ENCODE data around the gene HSPG2. TPM values are rescaled to one million over a fixed set of nuclear protein-coding genes. Genes with fewer than 3 reads are reported as not detected.
"Not testable (repeated sequence)": the region's sequence is repeated elsewhere in the genome, so short reads cannot be mapped to it uniquely, and the experiment has no call there.

Gene HSPG2
- polyA plus RNA-seq, 1 donor = 350 TPM

DNA sequence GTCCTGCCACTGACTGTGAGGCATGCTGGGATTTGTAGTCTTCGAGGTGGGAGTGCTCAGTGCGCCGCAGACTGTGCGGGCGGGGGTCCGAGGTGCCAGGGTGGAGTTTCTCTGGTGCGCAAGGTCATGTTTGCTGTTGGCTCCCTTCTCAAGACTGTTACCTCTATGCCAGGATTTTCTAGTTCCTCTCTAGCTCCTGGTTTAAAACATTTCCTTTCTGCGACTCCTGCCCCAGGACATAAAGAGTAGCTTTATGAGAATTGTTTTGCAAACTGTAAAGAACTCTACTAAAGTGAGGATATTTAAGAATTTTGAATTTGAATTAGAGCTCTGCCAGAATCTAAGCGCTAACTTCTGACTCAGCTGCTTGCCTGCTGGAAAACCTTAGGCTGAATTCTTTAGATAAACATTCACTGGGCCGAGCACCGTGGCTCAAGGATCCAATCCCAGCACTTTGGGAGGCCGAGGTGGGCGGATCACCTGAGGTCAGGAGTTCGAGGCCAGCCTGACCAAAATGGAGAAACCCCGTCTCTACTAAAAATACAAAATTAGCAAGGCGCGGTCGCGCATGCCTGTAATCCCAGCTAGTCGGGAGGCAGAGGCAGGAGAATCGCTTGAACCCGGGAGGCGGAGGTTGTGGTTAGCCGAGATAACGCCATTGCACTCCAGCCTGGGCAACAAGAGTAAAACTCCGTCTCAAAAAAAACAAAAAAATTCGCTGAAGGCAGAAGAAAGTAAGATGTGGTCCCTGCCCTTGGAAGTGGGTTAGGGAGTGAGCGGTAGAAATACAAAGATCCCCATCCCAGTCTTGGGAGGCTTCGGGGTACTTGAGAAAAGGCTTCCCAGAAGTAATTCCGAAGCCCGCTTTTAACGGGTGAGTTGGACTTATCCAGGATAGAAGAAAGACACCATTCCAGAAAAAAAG, 153.2 kb downstream of the HSPG2 start:
- no peak for DNase-seq

DNA sequence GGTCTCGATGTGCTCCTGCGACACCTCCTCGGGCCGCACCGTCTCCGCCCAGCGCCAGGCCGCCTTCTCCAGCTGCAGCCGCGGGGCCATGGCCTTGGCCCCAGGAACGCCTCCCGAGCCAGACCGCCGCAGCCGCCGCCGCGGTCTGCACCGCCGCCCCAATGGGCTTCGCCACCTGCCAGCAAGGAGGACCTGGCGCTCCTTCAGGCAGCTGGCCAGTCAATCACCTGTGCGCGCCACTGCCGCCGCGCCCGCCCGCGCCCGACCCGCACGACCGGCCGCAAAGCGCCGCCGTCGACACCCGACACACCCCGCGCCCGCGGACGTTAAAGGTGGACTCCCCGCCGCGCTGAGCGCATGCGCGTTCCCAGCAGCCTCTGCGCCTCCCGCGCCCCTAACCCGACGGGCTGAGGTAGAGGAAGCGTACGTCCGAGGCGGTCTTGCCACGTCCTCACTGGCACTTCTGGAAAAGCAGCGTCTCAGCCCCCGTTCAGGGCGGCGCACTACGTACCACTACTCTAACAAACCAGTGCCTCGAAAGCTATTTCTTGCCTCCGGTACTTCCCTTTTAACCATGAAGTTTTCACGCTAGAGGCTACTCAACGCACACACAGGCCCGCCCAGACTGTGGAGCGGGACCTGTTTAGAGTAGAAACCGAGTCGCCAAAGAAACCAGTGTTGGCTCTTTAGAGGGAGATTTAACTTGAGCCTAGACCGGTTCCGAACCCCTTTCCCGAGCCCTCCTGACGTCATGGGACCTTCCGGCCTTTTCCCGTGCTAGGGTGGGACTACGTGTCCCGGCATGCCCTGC, 154.0 kb downstream of the HSPG2 start, which contains the start of gene USP48:
TSS of gene USP48 (minus strand) at position 282 of the 811 bp plus-strand sequence. CDS start at position 90, 192 bp downstream.
- DNase-seq = peak; percentile 99

DNA sequence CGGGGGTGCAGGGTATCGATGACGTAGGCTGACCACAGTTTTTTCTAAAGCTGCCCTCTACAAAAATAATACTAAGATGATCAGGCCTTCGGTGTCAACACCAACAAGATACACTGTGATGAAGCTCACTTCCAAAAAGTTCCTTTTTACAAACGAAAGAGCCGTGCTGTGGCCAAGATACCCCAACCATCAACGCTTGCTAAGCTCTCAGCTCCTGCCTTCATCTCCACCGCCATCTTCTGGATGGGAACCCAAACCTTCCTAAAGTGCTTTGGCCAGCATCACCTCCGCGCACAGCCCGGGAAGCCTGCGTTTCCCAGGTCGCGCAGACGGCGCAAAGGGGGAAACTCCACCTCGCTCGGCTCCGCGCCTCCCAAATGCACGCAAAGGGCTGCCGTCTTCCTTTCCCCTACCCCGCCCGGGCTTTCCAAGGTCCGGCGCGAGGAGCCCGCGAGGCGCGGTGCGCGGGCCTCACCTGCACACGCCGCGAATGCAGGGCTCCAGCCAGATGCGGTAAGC, 154.7 kb downstream of the HSPG2 start:
- peak; percentile 68 for DNase-seq

DNA sequence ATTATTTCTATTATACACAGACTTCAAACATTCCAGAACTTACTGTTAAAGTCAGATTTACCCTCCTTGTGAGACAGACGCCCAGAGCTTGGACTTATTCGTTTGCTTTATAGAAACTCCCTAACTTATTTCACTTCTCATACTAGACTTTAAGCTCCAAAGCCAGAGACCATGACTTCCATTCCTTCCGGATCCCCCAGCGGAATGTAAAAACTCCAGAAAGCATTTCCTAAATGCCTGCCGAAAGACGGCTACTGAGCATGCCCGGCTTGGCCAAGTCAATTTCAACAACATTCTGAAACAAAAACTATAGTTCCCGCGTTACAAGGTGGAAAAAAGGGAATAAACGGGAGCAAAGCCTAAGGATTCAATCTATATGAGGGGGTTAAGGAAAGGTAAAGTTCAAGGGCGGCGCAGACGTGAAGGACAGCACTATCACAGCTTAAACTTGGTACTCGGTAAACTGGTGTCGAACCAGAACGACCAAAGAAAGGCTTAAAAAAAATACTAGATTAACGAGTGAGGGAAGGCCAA, 155.2 kb downstream of the HSPG2 start:
- peak; percentile 16 for DNase-seq

DNA sequence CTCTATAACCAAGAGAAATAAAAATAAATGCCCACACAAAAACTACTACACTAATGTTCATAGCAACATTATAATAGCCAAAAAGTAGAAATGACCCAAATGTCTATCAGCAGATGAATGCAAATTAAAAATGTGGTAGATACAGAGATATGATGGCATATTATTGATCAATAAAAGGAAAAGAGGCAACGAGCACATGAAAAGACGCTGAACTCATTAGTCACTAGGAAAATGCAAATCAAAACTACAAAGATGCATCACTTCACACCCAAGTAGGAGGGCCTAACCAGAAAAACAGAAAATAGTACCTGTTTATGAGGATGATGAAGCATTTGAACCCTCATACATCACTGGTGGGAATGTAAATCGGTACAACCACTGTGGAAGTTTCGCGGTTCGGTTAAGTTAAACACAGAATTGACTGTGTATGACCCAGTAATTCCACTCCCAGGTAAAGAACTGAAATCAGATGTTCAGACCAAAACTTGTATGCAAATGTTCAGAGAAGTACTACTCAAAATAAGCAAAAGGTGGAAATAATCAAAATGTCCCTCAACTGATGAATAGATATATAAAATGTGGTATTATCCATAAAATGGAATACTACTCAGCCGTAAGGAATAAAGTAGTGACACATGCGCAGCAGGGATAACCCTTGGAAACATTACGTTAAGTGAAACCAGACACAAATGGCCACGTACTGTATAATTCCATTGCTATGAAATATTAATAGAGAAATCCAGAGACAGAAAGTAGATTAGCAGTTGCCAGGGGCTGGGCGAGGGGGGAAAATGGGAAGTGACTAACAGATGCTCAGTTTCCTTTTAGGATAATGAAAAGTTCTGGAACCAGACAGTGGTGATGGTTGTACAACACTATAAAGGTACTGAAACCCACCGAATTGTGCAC, 157.2 kb downstream of the HSPG2 start:
- DNase-seq = no peak

DNA sequence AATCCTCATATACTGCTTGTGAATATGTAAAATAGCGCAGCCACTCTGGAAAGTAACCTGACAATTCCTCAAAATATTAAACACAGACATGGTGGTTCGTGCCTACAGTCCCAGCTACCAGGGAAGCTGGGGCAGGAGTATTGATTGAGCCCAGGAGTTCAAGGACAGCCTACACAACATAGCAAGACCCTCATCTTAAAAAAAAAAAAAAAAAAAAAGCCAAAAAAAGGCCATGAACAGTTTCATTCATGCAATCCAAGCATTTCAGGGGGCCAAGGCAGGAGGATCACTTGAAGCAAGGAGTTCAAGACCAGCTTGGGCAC, 158.7 kb downstream of the HSPG2 start:
- DNase-seq = no peak

DNA sequence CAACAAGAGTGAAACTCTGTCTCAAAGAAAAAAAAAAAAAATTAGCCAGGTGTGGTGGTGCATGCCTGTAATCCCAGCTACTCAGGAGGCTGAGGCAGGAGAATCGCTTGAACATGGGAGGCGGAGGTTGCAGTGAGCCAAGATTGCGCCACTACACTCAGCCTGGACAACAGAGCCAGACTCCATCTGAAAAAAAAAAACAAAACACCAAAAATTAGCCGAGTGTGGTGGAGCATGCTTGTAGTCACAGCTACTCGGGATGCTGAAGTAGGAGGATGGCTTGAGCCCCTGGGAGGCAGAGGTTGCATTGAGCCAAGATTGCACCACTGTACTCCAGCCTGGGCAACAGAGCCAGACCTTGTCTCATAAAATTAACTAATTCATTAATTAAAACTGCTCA, 160.2 kb downstream of the HSPG2 start:
- not testable (repeated sequence) for DNase-seq

DNA sequence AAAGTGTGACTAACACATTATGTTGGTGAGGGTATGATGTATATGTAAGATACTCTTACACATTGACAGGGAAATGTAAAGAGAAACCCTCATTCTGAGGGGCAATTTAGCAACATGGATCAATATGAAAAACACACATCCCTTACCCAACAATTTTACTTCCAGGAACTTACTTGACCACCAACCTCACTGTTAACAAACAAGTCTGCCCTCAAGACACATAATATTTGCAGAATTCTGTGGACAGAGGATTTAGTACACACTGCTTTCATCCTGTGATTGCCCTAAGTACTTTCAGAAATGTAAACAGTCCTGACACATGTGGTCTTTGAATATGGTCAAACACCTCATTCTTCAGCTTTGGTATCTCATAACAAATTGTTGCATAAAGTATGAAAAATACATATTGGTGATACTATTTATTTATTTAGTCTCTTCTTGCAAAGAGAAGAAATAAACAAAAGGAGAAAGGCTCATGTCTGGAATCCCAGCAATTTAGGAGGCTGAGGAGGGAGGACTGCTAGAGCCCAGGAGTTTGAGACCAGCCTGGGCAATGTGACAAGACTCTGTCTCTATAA, 161.0 kb downstream of the HSPG2 start:
- DNase-seq = no peak

DNA sequence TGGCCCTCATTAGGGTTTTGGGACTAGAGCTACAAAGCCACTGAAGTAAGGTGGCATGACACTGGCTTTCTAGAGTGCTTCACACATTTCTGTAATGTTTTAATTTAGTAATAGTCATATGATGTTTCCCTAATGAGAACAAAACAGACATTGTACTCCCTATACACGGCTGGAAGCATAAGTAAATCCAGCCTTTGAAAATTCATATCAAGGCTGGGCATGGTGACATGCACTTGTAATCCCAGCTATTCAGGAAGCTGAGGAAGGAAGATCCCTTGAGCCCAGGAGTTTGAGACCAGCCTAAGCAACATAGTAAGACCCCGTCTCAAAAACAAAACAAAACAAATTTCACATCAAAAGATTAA, 161.6 kb downstream of the HSPG2 start:
- no peak for DNase-seq

DNA sequence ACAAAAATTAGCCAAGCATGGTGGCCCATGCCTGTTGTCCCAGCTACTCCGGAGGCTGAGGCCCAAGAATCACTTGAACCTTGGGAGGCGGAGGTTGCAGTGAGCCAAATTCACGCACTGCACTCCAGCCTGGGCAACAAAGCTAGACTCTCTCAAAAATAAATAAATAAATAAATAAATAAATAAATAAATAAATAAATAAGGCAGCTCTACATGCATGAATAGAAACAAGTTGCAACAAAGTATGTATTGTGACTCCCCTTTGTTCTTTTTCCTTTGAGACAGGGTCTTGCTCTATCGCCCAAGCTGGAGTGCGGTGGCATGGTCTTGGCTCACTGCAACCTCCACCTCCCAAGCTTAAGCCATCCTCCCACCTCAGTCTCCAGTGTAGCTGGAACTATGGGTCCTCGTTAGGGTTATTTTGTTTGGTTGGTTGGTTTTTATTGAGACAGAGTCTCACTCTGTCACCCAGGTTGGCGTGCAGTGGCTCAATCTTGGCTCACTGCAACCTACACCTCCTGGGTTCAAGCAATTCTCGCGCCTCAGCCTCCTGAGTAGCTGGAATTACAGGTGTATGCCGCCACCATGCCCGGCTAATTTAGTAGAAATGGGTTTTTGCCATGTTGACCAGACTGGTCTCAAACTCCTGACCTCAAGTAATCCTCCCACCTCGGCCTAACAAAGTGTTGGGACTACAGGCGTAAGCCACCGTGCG, 162.1 kb downstream of the HSPG2 start:
- no peak for DNase-seq

DNA sequence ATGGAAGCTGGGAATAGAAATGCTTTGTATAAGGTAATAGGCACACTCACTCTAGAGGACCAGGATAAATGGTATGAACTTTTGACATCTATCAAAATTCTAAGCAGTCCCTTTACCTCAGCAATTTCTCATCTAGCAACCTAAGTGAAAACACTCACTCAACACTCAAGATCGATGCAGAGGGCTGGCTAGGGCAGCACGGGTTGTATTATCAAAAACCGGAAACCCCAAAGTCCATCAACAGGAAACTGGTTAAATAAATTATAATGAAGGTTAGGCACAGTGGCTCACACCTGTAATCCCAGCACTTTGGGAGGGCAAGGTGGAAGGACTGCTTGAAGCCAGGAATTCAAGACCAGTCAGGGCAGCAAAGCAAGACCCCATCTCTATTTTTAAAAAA, 163.5 kb downstream of the HSPG2 start:
- no peak for DNase-seq

Other genes with a start within 250 kb of the HSPG2 start
- 45.0 TPM for gene USP48, start 154.2 kb downstream of the HSPG2 start, polyA plus RNA-seq (ENCODE audit: insufficient read length)
- 4.8 TPM for gene LDLRAD2, start 125.0 kb downstream of the HSPG2 start, polyA plus RNA-seq (ENCODE audit: insufficient read length)
- not detected for gene CELA3B, start 39.7 kb upstream of the HSPG2 start, polyA plus RNA-seq (ENCODE audit: insufficient read length)
- gene CELA3A, start 64.3 kb upstream of the HSPG2 start, polyA plus RNA-seq (ENCODE audit: insufficient read length) = not detected
- 188 TPM for gene CDC42, start 115.4 kb upstream of the HSPG2 start, polyA plus RNA-seq (ENCODE audit: insufficient read length)
- 10.3 TPM for gene WNT4, start 205.8 kb upstream of the HSPG2 start, polyA plus RNA-seq (ENCODE audit: insufficient read length)